Activated naive CD4-positive, alpha-beta T cell treated with anti-CD3 and anti-CD28 coated beads, Interleukin-2, amount 10 ng/mL, durations not matched to agents 5 hours and 36 hours (primary cell): ENCODE data around the gene SLC24A5. TPM values are rescaled to one million over a fixed set of nuclear protein-coding genes. Genes with fewer than 3 reads are reported as not detected.

Experiments
- total RNA-seq, 2 experiments: library from RNA; stranded (reverse); gene quantifications; one replicate each; pipeline ENCODE4 v1.2.3, GENCODE V29; 2021

Gene SLC24A5
- not detected for total RNA-seq

GRCh38 chr15:48120745-48121144 lies at the start of gene SLC24A5:
Gene SLC24A5 (plus strand): TSS chr15:48120990. CDS start chr15:48121045, 55 bp downstream.

GRCh38 chr15:48177766-48178647 lies 57.2 kb downstream of the SLC24A5 start, which contains the start of gene MYEF2:
Gene MYEF2 (minus strand): TSS chr15:48178295. CDS start chr15:48178237, 58 bp downstream.

GRCh38 chr15:48191574-48192225 lies 70.9 kb downstream of the SLC24A5 start, which contains the start of gene CTXN2:
Gene CTXN2 (plus strand): TSS chr15:48191665. CDS start chr15:48201301, 9,636 bp downstream.

Other genes starting within 250 kb of the SLC24A5 start
- gene MYEF2, start 57.3 kb downstream of the SLC24A5 start, total RNA-seq: 10 to 100 TPM; 22.6 to 26.0 TPM
- gene CTXN2, start 70.7 kb downstream of the SLC24A5 start, total RNA-seq: not detected
- not detected for gene SLC12A1, start 85.3 kb downstream of the SLC24A5 start, total RNA-seq
- 100 to 1,000 TPM; 213 to 219 TPM for gene DUT, start 210.4 kb downstream of the SLC24A5 start, total RNA-seq